Limb (tissue), 2 donors: Measurements from ENCODE around the gene TNFRSF1A.

Experiments
- DNase-seq, 2 donors: peaks; one replicate each; pipeline ENCODE4 v3.0.0-alpha.2; 2016; ENCODE audit errors: extremely low spot score in 2 of 2

The TNFRSF1A gene

DNA sequence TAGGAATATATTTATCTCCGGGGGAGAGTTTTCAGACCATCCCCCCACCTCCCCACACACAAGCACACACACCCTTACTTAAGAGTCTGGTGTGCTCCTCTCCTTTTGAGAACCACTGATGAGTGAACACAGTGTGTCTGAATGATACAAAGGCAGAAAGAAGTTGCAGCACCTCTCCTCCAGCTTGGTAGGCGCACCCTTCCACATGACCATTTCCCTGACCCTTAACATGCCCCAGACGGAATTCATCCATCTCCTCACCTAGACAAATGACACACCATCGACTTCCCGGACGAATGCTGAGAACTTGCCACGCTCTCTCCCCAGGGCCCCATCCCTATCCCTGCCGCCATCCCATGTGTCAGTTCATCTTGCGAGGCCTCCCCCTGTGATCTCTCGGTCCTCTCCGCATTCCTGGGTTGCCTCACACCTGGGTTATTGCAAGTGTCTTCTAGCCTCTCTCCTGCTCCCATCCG lies 3.9 kb downstream of the TNFRSF1A start:
- DNase-seq: no peak

GRCh38 chr12:6336889-6337853 lies 4.7 kb downstream of the TNFRSF1A start:
- peak in 1 of 2 donors; percentile 49 for DNase-seq

- DNase-seq: peak; percentile 83 to 92
Observed at GRCh38 chr12:6336079-6336888, 5.6 kb downstream of the TNFRSF1A start.

- peak in 1 of 2 donors; percentile 63 for DNase-seq
Observed at GRCh38 chr12:6335451-6336078, 6.3 kb downstream of the TNFRSF1A start.

DNA sequence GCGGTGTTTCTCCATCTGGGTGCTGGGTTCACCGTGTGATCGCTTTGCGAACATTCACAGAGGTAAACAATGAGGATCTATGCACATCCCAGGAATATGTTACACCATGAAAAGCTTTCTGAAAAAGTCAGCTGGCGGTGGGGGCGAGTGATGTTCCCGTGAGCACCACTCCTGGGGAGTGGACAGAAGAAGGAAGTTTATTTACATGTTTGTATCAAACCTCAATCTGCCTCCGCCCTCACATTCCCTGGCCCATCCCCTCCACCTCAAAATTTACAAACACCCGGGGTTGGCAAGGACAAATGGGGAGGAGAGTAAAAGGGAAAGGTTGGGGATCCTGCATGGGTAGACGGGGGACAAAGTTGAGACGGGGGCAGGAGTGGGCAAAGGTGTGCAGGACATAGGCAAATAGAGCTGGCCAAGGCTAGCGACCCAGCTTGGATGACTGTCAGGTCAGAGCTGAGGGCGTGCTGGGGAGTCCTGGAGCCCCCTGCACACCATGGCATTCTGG lies 6.9 kb downstream of the TNFRSF1A start:
- DNase-seq: no peak

GRCh38 chr12:6334359-6334758 lies 7.5 kb downstream of the TNFRSF1A start:
- no peak for DNase-seq

- no peak for DNase-seq
Observed at GRCh38 chr12:6333566-6333965, 8.3 kb downstream of the TNFRSF1A start.

DNA sequence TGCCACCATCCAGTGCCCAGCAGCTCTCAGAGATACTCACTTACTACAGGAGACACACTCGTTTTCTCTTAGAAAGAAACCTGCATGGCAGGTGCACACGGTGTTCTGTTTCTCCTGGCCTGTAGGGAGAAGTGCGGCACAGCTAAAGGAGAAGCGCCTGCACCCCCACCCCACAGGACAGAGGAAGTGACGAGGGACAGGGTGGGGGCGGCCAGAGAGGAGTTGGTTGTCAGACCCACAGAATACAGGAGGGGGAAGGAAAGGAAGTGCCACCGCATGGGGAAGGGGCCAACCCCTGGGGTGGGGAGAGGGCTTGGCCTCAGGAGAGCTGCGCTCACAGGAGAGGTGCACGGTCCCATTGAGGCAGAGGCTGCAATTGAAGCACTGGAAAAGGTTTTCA lies 8.8 kb downstream of the TNFRSF1A start:
- no peak for DNase-seq

GRCh38 chr12:6332459-6332858 lies 9.4 kb downstream of the TNFRSF1A start:
- no peak for DNase-seq

DNA sequence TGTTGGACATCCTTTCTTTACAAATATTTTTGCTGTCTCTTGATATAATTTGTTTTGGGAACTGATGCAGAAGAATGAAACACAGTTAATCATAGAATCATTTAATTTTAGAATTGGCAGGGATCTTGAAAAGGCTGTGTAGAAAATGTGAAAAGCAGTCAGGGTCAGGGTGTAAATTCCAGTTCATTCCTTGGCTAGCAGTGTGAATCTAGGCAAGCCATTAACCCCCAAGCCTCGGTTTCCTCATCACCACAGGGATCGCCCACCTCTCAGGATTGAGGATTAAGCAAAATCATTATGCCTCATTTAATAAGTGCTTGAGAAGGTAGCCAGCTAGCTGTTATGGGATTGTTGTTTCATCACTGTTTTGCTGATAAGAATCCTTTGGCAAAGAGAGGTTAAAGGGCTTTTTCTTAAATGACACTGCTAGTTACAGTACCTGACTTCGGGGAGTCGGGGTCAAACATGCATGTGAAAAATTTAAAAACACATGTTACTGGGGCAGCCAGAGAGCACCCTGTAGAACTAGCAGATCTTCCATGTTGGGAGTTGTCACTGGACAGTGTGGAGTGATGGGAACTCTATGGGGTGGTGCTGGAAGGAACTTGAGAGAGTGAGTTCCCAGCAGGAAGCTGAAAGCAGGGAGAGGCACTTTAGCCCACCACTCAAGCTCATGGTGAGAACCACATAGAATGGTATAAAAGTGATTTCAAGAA lies 10.7 kb downstream of the TNFRSF1A start:
- DNase-seq: no peak

DNA sequence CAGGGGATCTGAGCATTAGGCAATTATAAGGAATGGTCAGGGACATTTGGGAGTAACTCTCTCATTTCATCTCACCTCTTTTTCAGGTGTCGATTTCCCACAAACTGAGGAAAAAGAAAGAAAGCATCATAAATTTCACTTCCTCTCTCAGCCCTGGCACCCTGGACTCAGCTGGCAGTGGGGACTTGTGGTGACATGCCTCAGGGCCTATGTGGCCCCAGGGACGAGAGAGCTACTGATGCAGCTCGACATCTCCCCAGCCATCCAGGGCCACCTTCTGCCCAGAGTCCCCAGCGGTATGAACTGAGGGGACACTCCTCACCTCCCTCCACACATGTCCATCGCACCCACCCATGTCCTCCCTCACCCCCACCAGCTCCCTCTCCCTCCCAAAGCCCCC lies 11.7 kb downstream of the TNFRSF1A start:
- no peak for DNase-seq

DNA sequence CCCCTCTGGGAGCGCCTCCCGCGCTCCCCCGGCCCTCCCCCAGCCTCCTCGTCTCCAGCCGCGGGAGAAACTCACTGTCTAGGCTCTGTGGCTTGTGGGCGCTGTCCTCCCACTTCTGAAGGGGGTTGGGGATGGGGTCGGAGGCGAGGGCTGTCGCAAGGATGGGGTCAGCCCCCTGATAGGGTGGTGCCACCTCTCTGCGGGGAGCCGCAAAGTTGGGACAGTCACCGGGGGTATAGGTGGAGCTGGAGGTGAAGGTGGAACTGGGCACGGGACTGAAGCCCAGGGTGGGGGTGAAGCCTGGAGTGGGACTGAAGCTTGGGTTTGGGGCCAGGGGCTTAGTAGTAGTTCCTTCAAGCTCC lies 12.2 kb downstream of the TNFRSF1A start:
- no peak for DNase-seq

DNA sequence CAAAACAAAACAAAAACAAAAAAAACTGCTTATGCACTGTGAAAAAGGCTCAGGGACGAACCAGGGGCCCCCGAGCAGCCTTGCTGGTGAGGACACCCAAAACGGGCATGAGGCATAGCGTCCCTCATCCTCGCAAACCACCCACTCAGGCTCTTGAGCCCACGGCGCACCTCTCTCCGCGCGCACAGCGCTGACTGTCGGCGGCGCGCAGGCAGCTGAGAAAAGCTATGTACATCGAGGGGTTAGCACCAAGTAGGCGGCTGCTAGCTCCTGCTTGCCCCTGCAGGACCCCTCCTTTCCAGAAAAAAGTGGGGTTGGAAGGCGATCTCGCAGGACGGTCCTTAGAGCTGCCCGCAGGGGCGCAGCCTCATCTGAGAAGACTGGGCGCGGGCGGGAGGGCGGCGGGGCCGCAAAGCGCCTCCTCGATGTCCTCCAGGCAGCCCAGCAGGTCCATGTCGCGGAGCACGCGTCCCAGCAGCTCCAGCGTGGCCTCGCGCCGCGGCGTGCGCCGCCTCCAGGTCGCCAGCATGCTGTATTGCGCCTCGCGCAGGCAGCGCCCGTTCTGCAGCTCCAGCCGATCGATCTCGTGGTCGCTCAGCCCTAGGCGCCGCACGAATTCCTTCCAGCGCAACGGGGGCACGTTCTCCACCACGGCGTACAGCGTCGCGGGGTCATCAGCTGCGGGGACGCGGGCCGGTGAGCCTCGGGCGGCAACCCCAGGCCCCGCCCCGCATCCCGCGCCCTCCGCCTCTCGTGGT lies 12.8 kb downstream of the TNFRSF1A start:
- no peak for DNase-seq

GRCh38 chr12:6328045-6328779 lies 13.7 kb downstream of the TNFRSF1A start:
- no peak for DNase-seq

DNA sequence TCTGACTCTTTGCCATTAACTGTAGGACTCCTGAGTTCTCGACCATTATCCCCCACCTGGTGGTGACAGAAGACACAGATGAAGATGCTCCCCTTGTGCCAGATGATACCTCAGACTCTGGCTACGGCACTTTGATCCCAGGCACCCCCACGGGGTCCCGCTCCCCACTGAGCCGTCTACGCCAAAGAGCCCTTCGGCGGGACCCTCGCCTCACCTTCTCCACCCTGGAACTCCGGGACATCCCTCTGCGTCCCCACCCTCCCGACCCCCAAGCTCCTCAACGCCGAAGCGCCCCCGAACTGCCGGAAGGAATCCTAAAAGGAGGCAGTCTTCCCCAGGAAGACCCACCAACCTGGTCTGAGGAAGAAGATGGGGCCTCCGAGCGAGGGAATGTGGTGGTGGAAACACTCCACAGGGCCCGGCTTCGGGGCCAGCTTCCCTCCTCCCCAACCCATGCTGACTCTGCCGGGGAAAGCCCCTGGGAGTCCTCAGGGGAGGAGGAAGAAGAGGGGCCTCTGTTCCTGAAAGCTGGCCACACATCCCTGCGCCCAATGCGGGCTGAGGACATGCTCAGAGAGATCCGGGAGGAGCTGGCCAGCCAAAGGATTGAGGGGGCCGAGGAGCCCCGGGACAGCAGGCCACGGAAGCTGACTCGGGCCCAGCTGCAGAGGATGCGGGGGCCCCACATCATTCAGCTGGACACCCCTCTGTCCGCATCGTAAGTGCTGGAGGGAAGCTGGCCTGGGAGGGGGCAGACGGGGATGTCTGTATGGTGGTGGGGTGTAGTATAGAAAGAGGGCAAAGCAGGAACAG lies 14.4 kb downstream of the TNFRSF1A start:
- no peak for DNase-seq

DNA sequence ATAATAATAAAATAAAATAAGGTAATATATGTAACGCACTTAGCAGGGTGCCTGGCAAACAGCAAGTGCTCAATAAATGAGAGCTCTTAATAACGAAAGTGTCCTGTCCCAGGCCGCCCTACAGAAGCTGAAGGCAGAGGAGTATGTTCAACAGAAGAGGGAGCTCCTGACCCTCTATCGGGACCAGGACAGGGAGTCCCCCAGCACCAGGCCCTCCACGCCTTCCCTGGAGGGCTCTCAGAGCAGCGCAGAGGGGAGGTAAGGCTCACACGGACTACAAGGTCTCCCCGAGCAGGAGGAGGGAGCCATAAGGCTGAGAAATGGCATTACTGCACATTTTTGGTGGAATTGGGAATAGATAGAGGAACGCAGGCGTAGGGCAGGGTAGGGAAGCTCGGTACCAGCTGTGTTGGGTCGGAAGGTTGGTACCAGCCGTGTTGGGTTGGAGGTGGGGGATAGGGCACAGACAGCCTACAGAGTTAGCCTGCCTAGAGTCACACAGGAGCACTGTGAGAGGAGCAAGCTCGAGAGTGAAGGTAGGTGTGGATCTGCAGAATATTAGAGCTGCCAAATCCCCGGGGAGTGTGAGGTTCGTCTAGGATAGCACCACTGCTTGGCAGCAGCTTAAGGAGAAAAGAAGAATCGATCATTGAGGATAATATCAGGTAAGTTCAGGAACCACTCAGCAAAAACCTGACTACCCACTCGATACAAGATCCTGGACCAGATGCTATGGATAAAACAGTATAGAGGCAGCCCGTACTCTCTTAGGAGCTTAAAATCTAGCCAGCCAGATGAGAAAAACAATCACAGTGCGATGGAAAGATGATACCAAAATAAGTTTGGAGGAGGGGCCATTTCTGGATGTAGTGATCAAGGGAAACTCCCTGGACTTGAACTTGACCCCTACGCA lies 15.3 kb downstream of the TNFRSF1A start:
- no peak for DNase-seq

- no peak for DNase-seq
Observed at GRCh38 chr12:6324936-6325750, 16.7 kb downstream of the TNFRSF1A start.
